H9 (cell line): Measurements from ENCODE around the gene TCOF1. TPM values are rescaled to one million over a fixed set of nuclear protein-coding genes. Genes with fewer than 3 reads are reported as not detected.

Experiments
- DNase-seq: peaks from one replicate; pipeline ENCODE4 v3.0.0-alpha.2; 2017
- H2AFZ ChIP-seq: one replicate; pipeline ENCODE4 v1.6.1; 2013; ENCODE audit warnings: mild to moderate bottlenecking, low read length, control low read depth, moderate library complexity
- H2AK5ac ChIP-seq: 2 replicates; pipeline ENCODE4 v1.6.1; 2013; ENCODE audit warnings: low read length, control low read depth, mixed read lengths; ENCODE audit not compliant: insufficient read length
- H2BK120ac ChIP-seq: one replicate; pipeline ENCODE4 v1.6.1; 2013; ENCODE audit warnings: low read depth, mild to moderate bottlenecking, low read length, control low read depth, inconsistent platforms; ENCODE audit not compliant: poor library complexity, severe bottlenecking
- H2BK12ac ChIP-seq: 2 replicates; pipeline ENCODE4 v1.6.1; 2013; ENCODE audit warnings: low read length, control low read depth, mixed read lengths, low read depth; ENCODE audit not compliant: insufficient read length
- H2BK15ac ChIP-seq: 2 replicates; pipeline ENCODE4 v1.6.1; 2013; ENCODE audit warnings: low read depth, low read length, control low read depth
- H2BK20ac ChIP-seq: one replicate; pipeline ENCODE4 v1.6.1; 2013; ENCODE audit warnings: low read depth, mild to moderate bottlenecking, low read length, control low read depth, inconsistent platforms; ENCODE audit not compliant: poor library complexity, severe bottlenecking
- H2BK5ac ChIP-seq: 2 replicates; pipeline ENCODE4 v1.6.1; 2013; ENCODE audit warnings: low read length, control low read depth, mixed read lengths; ENCODE audit not compliant: insufficient read length
- H3K14ac ChIP-seq: 2 replicates; pipeline ENCODE4 v1.6.1; 2013; ENCODE audit warnings: low read length, control low read depth; ENCODE audit not compliant: insufficient read depth
- H3K18ac ChIP-seq: 2 replicates; pipeline ENCODE4 v1.6.1; 2013; ENCODE audit warnings: low read depth, mild to moderate bottlenecking, mixed read lengths, low read length, control low read depth; ENCODE audit not compliant: insufficient read length
- H3K23ac ChIP-seq: 2 replicates; pipeline ENCODE4 v1.6.1; 2013; ENCODE audit warnings: low read length, control low read depth, mixed read lengths, low read depth; ENCODE audit not compliant: insufficient read length
- H3K23me2 ChIP-seq: 2 replicates; pipeline ENCODE4 v1.6.1; 2013; ENCODE audit warnings: low read depth, mild to moderate bottlenecking, mixed read lengths, low read length, control low read depth; ENCODE audit not compliant: insufficient read length, poor library complexity, severe bottlenecking
- H3K27ac ChIP-seq: 2 replicates; pipeline ENCODE4 v1.5.1; 2013; ENCODE audit warnings: low read length, control low read depth, mixed read lengths, low read depth; ENCODE audit not compliant: insufficient read length
- H3K27me3 ChIP-seq: 2 replicates; pipeline ENCODE4 v1.6.1; 2013; ENCODE audit warnings: low read length, control low read depth, inconsistent platforms; ENCODE audit not compliant: insufficient read depth
- H3K4ac ChIP-seq: 2 replicates; pipeline ENCODE4 v1.6.1; 2013; ENCODE audit warnings: low read depth, mild to moderate bottlenecking, control low read depth, inconsistent platforms, low read length, moderate library complexity
- H3K4me1 ChIP-seq: 2 replicates; pipeline ENCODE4 v1.6.1; 2013; ENCODE audit warnings: low read length, control low read depth, inconsistent platforms; ENCODE audit not compliant: insufficient read depth
- H3K4me2 ChIP-seq: 2 replicates; pipeline ENCODE4 v1.6.1; 2013; ENCODE audit warnings: low read length, control low read depth, mixed read lengths; ENCODE audit not compliant: insufficient read length, insufficient read depth
- H3K56ac ChIP-seq: 2 replicates; pipeline ENCODE4 v1.6.1; 2013; ENCODE audit warnings: low read depth, mild to moderate bottlenecking, mixed read lengths, low read length, control low read depth; ENCODE audit not compliant: insufficient read length
- H3K79me1 ChIP-seq: 2 replicates; pipeline ENCODE4 v1.6.1; 2013; ENCODE audit warnings: low read depth, mild to moderate bottlenecking, moderate library complexity, low read length, control low read depth, inconsistent platforms; ENCODE audit not compliant: insufficient read depth, poor library complexity, severe bottlenecking
- H3K79me2 ChIP-seq: 2 replicates; pipeline ENCODE4 v1.6.1; 2013; ENCODE audit warnings: low read length, control low read depth, inconsistent platforms; ENCODE audit not compliant: insufficient read depth
- H3K9ac ChIP-seq: 2 replicates; pipeline ENCODE4 v1.6.1; 2013; ENCODE audit warnings: low read length, control low read depth, mixed read lengths; ENCODE audit not compliant: insufficient read length; ENCODE audit errors: extremely low read depth
- H3K9me3 ChIP-seq: one replicate; pipeline ENCODE4 v1.6.1; 2013; ENCODE audit warnings: low read depth, low read length, inconsistent platforms; ENCODE audit not compliant: control insufficient read depth
- H3T11ph ChIP-seq: one replicate; pipeline ENCODE4 v1.6.1; 2013; ENCODE audit warnings: mild to moderate bottlenecking, low read length, control low read depth, inconsistent platforms
- H4K20me1 ChIP-seq: one replicate; pipeline ENCODE4 v1.6.1; 2013; ENCODE audit not compliant: control insufficient read depth, insufficient read length, insufficient read depth
- H4K5ac ChIP-seq: 2 replicates; pipeline ENCODE4 v1.6.1; 2013; ENCODE audit warnings: low read depth, mild to moderate bottlenecking, mixed read lengths, low read length, control low read depth; ENCODE audit not compliant: insufficient read length
- H4K8ac ChIP-seq: replicated peaks from 2 replicates; pipeline ENCODE4 v1.6.1; 2013; ENCODE audit warnings: low read length, control low read depth, mixed read lengths, low read depth; ENCODE audit not compliant: insufficient read length
- H4K91ac ChIP-seq: 2 replicates; pipeline ENCODE4 v1.6.1; 2013; ENCODE audit warnings: low read depth, mild to moderate bottlenecking, moderate library complexity, mixed read lengths, low read length, control low read depth; ENCODE audit not compliant: insufficient read length
- H3K27ac Mint-ChIP-seq, 3 experiments: 2 replicates in 2 of 3; 3 replicates in 1 of 3; pipeline ENCODE4 v1.8.0; 2020 to 2021; ENCODE audit warnings: mixed read lengths in 3 of 3, mild to moderate bottlenecking in 1 of 3, moderate library complexity in 1 of 3
- H3K27me3 Mint-ChIP-seq: 2 replicates; pipeline ENCODE4 v1.8.0; 2021; ENCODE audit warnings: low read depth, mild to moderate bottlenecking, moderate library complexity, mixed read lengths
- H3K36me3 Mint-ChIP-seq, 3 experiments: 2 replicates in 2 of 3; 3 replicates in 1 of 3; pipeline ENCODE4 v1.8.0; 2020 to 2021; ENCODE audit warnings: low read depth in 3 of 3, mixed read lengths in 3 of 3; ENCODE audit not compliant: insufficient read depth in 1 of 3
- H3K4me1 Mint-ChIP-seq, 2 experiments: 2 replicates each; pipeline ENCODE4 v1.8.0; 2020; ENCODE audit warnings: mixed read lengths in 2 of 2
- H3K4me3 Mint-ChIP-seq, 2 experiments: 2 replicates in 1 of 2; 3 replicates in 1 of 2; pipeline ENCODE4 v1.8.0; 2020 to 2021; ENCODE audit warnings: mild to moderate bottlenecking in 2 of 2, mixed read lengths in 2 of 2, moderate library complexity in 1 of 2
- H3K9me3 Mint-ChIP-seq, 2 experiments: 2 replicates in 1 of 2; 3 replicates in 1 of 2; pipeline ENCODE4 v1.8.0; 2020; ENCODE audit warnings: mild to moderate bottlenecking in 2 of 2, mixed read lengths in 2 of 2, moderate library complexity in 1 of 2
- WGBS: extraction: QIAGEN DNeasy Blood & Tissue Kit; methylation state at CpG from one replicate; pipeline ENCODE4 v1.1.7; 2013; ENCODE audit warnings: missing lambda C conversion rate, low lambda C conversion rate, mixed read lengths; ENCODE audit not compliant: insufficient read length; ENCODE audit errors: extremely low coverage; 5-methylcytosine and 5-hydroxymethylcytosine counted together
- total RNA-seq: library from RNA; stranded (reverse); gene quantifications from 2 replicates; pipeline ENCODE4 v1.2.1, GENCODE V29; 2021
- TF ChIP-seq, protein P1 (sequence below): fragments of 200-600 bp; sonication (generic); conservative IDR thresholded peaks from 3 replicates; pipeline ENCODE4 v1.8.0; 2021; ENCODE audit warnings: antibody characterized with exemption, mild to moderate bottlenecking

TCOF1 gene
- total RNA-seq, 1 experiment from 2014 or later: 128 TPM

DNA sequence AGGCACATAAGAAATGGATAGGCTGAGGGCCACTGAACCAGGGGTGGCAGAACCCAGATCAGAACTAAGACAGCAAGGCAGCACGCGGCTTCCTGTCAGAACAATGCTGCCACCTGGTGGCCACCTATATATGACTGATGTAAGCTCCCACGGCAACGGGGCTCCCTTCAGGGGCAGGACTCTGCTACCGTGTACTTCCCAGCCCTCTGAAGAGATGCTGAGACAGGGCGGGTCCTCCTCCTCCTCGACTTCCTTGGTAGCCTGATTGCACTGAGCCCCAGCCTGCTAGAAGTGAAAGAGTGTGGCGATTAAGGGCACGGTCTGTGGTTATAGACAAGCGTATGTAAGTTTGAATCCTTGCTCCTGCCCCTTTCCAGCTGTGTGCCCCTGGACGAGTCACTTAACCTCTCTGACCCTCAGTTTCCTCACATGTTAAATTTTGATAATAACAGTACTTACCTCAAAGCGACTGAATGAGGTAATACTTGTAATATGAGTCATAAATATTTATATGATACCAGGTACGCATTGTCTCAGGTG is 78.7 kb downstream of the TCOF1 start:
- Histone ChIP-seq H3K23ac (no peak overlapping the region), H3K14ac (no peak overlapping the region), H3K18ac (no peak overlapping the region), H3K79me1 (no peaks in the 10 kb centered on the region), H2BK15ac (no peak overlapping the region), H3K27me3 (no peaks in the 10 kb centered on the region), H4K5ac (no peak overlapping the region), H4K8ac (no peak overlapping the region), H2BK20ac (no peak overlapping the region), H3K27ac (no peak overlapping the region), H2BK5ac (no peak overlapping the region), H3K4ac (no peak overlapping the region), H4K20me1 (no peaks in the 10 kb centered on the region), H3K4me2 (no peak overlapping the region), H3K9me3 (no peaks in the 10 kb centered on the region), H3T11ph (no peak overlapping the region), H3K56ac (no peak overlapping the region), H2AK5ac (no peak overlapping the region), H2BK12ac (no peak overlapping the region), H4K91ac (no peak overlapping the region), H3K4me1 (no peaks in the 10 kb centered on the region), H3K9ac (no peak overlapping the region), H2AFZ (no peak overlapping the region), H3K23me2 (no peaks in the 10 kb centered on the region), H3K79me2 (no peaks in the 10 kb centered on the region), H2BK120ac (no peak overlapping the region)
- Mint-ChIP-seq H3K4me3 (no peak overlapping the region; a peak in 1 of 5 replicates), H3K36me3 (no peaks in the 10 kb centered on the region), H3K9me3 (no peaks in the 10 kb centered on the region), H3K4me1 (peaks cover 7% of the 10 kb centered on the region in 2 experiments), H3K27ac (peak overlapping the region in 2 of 3 experiments; percentile 31 to 78; a peak in 1 of 7 replicates), H3K27me3 (peaks cover 3% of the 10 kb centered on the region)
- DNase-seq: peak; percentile 92
- TF ChIP-seq, protein P1, sequence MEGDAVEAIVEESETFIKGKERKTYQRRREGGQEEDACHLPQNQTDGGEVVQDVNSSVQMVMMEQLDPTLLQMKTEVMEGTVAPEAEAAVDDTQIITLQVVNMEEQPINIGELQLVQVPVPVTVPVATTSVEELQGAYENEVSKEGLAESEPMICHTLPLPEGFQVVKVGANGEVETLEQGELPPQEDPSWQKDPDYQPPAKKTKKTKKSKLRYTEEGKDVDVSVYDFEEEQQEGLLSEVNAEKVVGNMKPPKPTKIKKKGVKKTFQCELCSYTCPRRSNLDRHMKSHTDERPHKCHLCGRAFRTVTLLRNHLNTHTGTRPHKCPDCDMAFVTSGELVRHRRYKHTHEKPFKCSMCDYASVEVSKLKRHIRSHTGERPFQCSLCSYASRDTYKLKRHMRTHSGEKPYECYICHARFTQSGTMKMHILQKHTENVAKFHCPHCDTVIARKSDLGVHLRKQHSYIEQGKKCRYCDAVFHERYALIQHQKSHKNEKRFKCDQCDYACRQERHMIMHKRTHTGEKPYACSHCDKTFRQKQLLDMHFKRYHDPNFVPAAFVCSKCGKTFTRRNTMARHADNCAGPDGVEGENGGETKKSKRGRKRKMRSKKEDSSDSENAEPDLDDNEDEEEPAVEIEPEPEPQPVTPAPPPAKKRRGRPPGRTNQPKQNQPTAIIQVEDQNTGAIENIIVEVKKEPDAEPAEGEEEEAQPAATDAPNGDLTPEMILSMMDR: peak; percentile 93
- no CpG with 5 or more reads among the region's 13 CpGs for WGBS
